ENCODE results near the gene RHPN2.
"Not testable (repeated sequence)": the region's sequence is repeated elsewhere in the genome, so short reads cannot be mapped to it uniquely, and the experiment has no call there.

RHPN2 gene

GRCh38 chr19:32971715-32972540 is 92.8 kb downstream of the RHPN2 start, which contains the start of the genes CEP89 and FAAP24:
TSS of gene CEP89 (minus strand) at chr19:32971958. CDS start at chr19:32971874, 84 bp downstream.
TSS of gene FAAP24 (plus strand) at chr19:32972242. CDS start at chr19:32973197, 955 bp downstream.
- peak; percentile 100 for DNase-seq (ENCODE audit: low spot score)

- DNase-seq (ENCODE audit: low spot score) = no peak
These were observed 93.6 kb downstream of the RHPN2 start for GRCh38 chr19:32971012-32971595.

GRCh38 chr19:32969549-32969948 is 95.1 kb downstream of the RHPN2 start:
- no peak for DNase-seq (ENCODE audit: low spot score)

GRCh38 chr19:32966750-32967149 is 97.9 kb downstream of the RHPN2 start:
- DNase-seq (ENCODE audit: low spot score) = no peak

GRCh38 chr19:32945260-32945659 is 119.4 kb downstream of the RHPN2 start:
- no peak for DNase-seq (ENCODE audit: low spot score)

- DNase-seq (ENCODE audit: low spot score) = not testable (repeated sequence)
These were observed 123.4 kb downstream of the RHPN2 start for GRCh38 chr19:32941273-32941672.

- no peak for DNase-seq (ENCODE audit: low spot score)
These were observed 128.6 kb downstream of the RHPN2 start for GRCh38 chr19:32936065-32936464.

- DNase-seq (ENCODE audit: low spot score) = no peak
These were observed 129.1 kb downstream of the RHPN2 start for GRCh38 chr19:32935629-32936028.

- no peak for DNase-seq (ENCODE audit: low spot score)
These were observed 131.1 kb downstream of the RHPN2 start for GRCh38 chr19:32933571-32933970.

GRCh38 chr19:32930567-32930966 is 134.1 kb downstream of the RHPN2 start:
- DNase-seq (ENCODE audit: low spot score) = no peak

GRCh38 chr19:32928806-32929205 is 135.9 kb downstream of the RHPN2 start:
- DNase-seq (ENCODE audit: low spot score) = no peak

Data from CD4-positive, alpha-beta T cell treated with Interleukin-2 at 100 ng/mL for 4 hours (primary cell).